Measurements from ENCODE around the gene TMC5. TPM values are rescaled to one million over a fixed set of nuclear protein-coding genes. Genes with fewer than 3 reads are reported as not detected.

Gene TMC5
- total RNA-seq, 4 donors from 2014 or later, result 0.19 TPM; not detected in 3

GRCh38 chr16:19437280-19437679, 19.6 kb downstream of the TMC5 start:
- H3K27me3 ChIP-seq, result no peaks in the 10 kb centered on the region
- no peak for ATAC-seq
- H3K4me3 ChIP-seq, result no peak overlapping the region
- in situ Hi-C loops (cut with MboI; ENCODE audit: low sequenced_read_pairs in 4 of 4) (no loop called here), intact Hi-C loops (cut with DNase I; ENCODE audit: low total_unique reads) (no loop called here)
- TF ChIP-seq POLR2A (IDR thresholded peaks at IDR 0.05) (no peak), CTCF (IDR thresholded peaks at IDR 0.05 in 4 of 5, conservative IDR thresholded peaks at IDR 0.05 in 1 of 5) (no peak)
- H3K36me3 ChIP-seq, result no peaks in the 10 kb centered on the region
- no peak overlapping the region for H3K27ac ChIP-seq
- no peak for DNase-seq
- no peaks in the 10 kb centered on the region for H3K9me3 ChIP-seq
- H3K4me1 ChIP-seq, result no peaks in the 10 kb centered on the region

GRCh38 chr16:19438739-19439138, 21.1 kb downstream of the TMC5 start:
- Histone ChIP-seq H3K9me3 (no peaks in the 10 kb centered on the region), H3K4me1 (no peaks in the 10 kb centered on the region), H3K4me3 (no peak overlapping the region), H3K27me3 (no peaks in the 10 kb centered on the region), H3K36me3 (no peaks in the 10 kb centered on the region), H3K27ac (no peak overlapping the region)
- no peak for DNase-seq
- no peak for ATAC-seq
- in situ Hi-C loops (cut with MboI; ENCODE audit: low sequenced_read_pairs in 4 of 4), result no loop called here
- TF ChIP-seq CTCF (IDR thresholded peaks at IDR 0.05 in 4 of 5, conservative IDR thresholded peaks at IDR 0.05 in 1 of 5) (no peak), POLR2A (IDR thresholded peaks at IDR 0.05) (no peak)
- intact Hi-C loops (cut with DNase I; ENCODE audit: low total_unique reads), result no loop called here

GRCh38 chr16:19439483-19439882, 21.8 kb downstream of the TMC5 start:
- Histone ChIP-seq H3K27ac (no peak overlapping the region), H3K9me3 (no peaks in the 10 kb centered on the region), H3K27me3 (no peaks in the 10 kb centered on the region), H3K4me1 (no peaks in the 10 kb centered on the region), H3K4me3 (no peak overlapping the region), H3K36me3 (no peaks in the 10 kb centered on the region)
- ATAC-seq (no peak), DNase-seq (no peak)
- TF ChIP-seq CTCF (IDR thresholded peaks at IDR 0.05 in 4 of 5, conservative IDR thresholded peaks at IDR 0.05 in 1 of 5) (no peak), POLR2A (IDR thresholded peaks at IDR 0.05) (no peak)
- in situ Hi-C loops (cut with MboI; ENCODE audit: low sequenced_read_pairs in 4 of 4) (no loop called here), intact Hi-C loops (cut with DNase I; ENCODE audit: low total_unique reads) (no loop called here)

GRCh38 chr16:19443659-19444058, 26.0 kb downstream of the TMC5 start:
- in situ Hi-C loops (cut with MboI; ENCODE audit: low sequenced_read_pairs in 4 of 4), result loop anchor here in 1 of 4 donors (5.0 kb wide), 1 partner anchor 51 kb away; no protein-coding TSS in a partner anchor

More at GRCh38 chr16:19443659-19444058, 26.0 kb downstream of the TMC5 start:
- ATAC-seq (no peak), DNase-seq (no peak)
- no peaks in the 10 kb centered on the region for H3K36me3 ChIP-seq
- H3K27ac ChIP-seq, result no peak overlapping the region
- no peaks in the 10 kb centered on the region for H3K27me3 ChIP-seq
- no peaks in the 10 kb centered on the region for H3K9me3 ChIP-seq
- TF ChIP-seq POLR2A (IDR thresholded peaks at IDR 0.05) (no peak), CTCF (IDR thresholded peaks at IDR 0.05 in 4 of 5, conservative IDR thresholded peaks at IDR 0.05 in 1 of 5) (no peak)
- no peaks in the 10 kb centered on the region for H3K4me1 ChIP-seq
- intact Hi-C loops (cut with DNase I; ENCODE audit: low total_unique reads), result no loop called here
- no peak overlapping the region for H3K4me3 ChIP-seq

All from gastrocnemius medialis (tissue), 4 donors.